Measurements from ENCODE around the gene KCTD19.

The KCTD19 gene

GRCh38 chr16:67257486-67258160 lies 68.9 kb downstream of the KCTD19 start:
- no peak for DNase-seq

GRCh38 chr16:67256701-67257230 lies 69.8 kb downstream of the KCTD19 start:
- no peak for DNase-seq

- DNase-seq = no peak
Observed at GRCh38 chr16:67255553-67256221, 70.9 kb downstream of the KCTD19 start.

GRCh38 chr16:67254801-67255552 lies 71.6 kb downstream of the KCTD19 start:
- DNase-seq = no peak

GRCh38 chr16:67252609-67253497 lies 73.7 kb downstream of the KCTD19 start:
- no peak for DNase-seq

- DNase-seq = no peak
Observed at GRCh38 chr16:67250045-67250327, 76.6 kb downstream of the KCTD19 start.

- DNase-seq = no peak
Observed at GRCh38 chr16:67249178-67250044, 77.1 kb downstream of the KCTD19 start.

- no peak for DNase-seq
Observed at GRCh38 chr16:67248401-67249177, 78.0 kb downstream of the KCTD19 start, which contains the start of gene SLC9A5. TSS of gene SLC9A5 (plus strand) at chr16:67248979. CDS start at chr16:67249015, 36 bp downstream.

GRCh38 chr16:67248073-67248400 lies 78.5 kb downstream of the KCTD19 start:
- DNase-seq = no peak

GRCh38 chr16:67247192-67248072 lies 79.1 kb downstream of the KCTD19 start, which contains the start of gene FHOD1:
TSS of gene FHOD1 (minus strand) at chr16:67247481. CDS start at chr16:67247410, 71 bp downstream.
- DNase-seq = peak; percentile 97

- DNase-seq = peak; percentile 53
Observed at GRCh38 chr16:67246756-67247191, 79.8 kb downstream of the KCTD19 start.

- peak; percentile 53 for DNase-seq
Observed at GRCh38 chr16:67246081-67246755, 80.3 kb downstream of the KCTD19 start.

- no peak for DNase-seq
Observed at GRCh38 chr16:67245674-67246080, 80.9 kb downstream of the KCTD19 start.

- DNase-seq = no peak
Observed at GRCh38 chr16:67245186-67245585, 81.4 kb downstream of the KCTD19 start.

- DNase-seq = peak; percentile 78
Observed at GRCh38 chr16:67244387-67245185, 82.0 kb downstream of the KCTD19 start.

GRCh38 chr16:67243481-67243880 lies 83.1 kb downstream of the KCTD19 start:
- DNase-seq = no peak

GRCh38 chr16:67242138-67242730 lies 84.3 kb downstream of the KCTD19 start:
- DNase-seq = no peak

Measured in stimulated activated naive CD4-positive, alpha-beta T cell treated with Interleukin-2 at 50 U/mL for 16 hours (primary cell).